ENCODE results near the gene FYCO1. TPM values are rescaled to one million over a fixed set of nuclear protein-coding genes. Genes with fewer than 3 reads are reported as not detected.

The FYCO1 gene
- polyA plus RNA-seq, 2 of the 4 experiments (the other 2 are of a cell fraction), result 3.7 to 4.4 TPM

GRCh38 chr3:45917146-45917898, 78.3 kb downstream of the FYCO1 start:
- ChIA-PET POLR2A (no interaction called here), CTCF (no interaction called here)
- H3K4me3 ChIP-seq, result no peak overlapping the region
- TF ChIP-seq HOXB13 (CRISPR knock-in tag; IDR thresholded peaks at IDR 0.05; ENCODE audit: low read depth), result no peak
- TF ChIP-seq NR3C1 (IDR thresholded peaks at IDR 0.05), result no peak
- TF ChIP-seq MAFK (IDR thresholded peaks at IDR 0.05; ENCODE audit: partially characterized antibody), result no peak
- TF ChIP-seq POLR2AphosphoS2 (conservative IDR thresholded peaks at IDR 0.05; ENCODE audit: low read length), result no peak
- TF ChIP-seq KDM5A (IDR thresholded peaks at IDR 0.05), result no peak
- TF ChIP-seq FOSB (CRISPR knock-in tag; IDR thresholded peaks at IDR 0.05), result no peak
- TF ChIP-seq TP53 (CRISPR knock-in tag; IDR thresholded peaks at IDR 0.05), result no peak
- TF ChIP-seq PHF8 (IDR thresholded peaks at IDR 0.05; ENCODE audit: borderline replicate concordance, low read depth), result no peak
- TF ChIP-seq HEYL (CRISPR knock-in tag; IDR thresholded peaks at IDR 0.05), result no peak
- TF ChIP-seq E2F6 (IDR thresholded peaks at IDR 0.05; ENCODE audit: borderline replicate concordance, low read depth), result no peak
- TF ChIP-seq EP300 (IDR thresholded peaks at IDR 0.05), result no peak
- TF ChIP-seq EHF (CRISPR knock-in tag; IDR thresholded peaks at IDR 0.05), result no peak
- no peak for TF ChIP-seq HOXB5 (CRISPR knock-in tag; IDR thresholded peaks at IDR 0.05)
- no peak for TF ChIP-seq ZSCAN20 (CRISPR knock-in tag; IDR thresholded peaks at IDR 0.05)
- no peak for TF ChIP-seq CEBPB (IDR thresholded peaks at IDR 0.05)
- no peak overlapping the region for H3K4me2 ChIP-seq
- no peak for FAIRE-seq
- 84% methylated on average over 6 of the region's 6 CpGs for WGBS (ENCODE audit: missing lambda C conversion rate)
- no peaks in the 10 kb centered on the region for H3K9me3 ChIP-seq
- no peak for DNase-seq (ENCODE audit: low read depth in 1 of 2, low spot score in 1 of 2)
- H3K27ac ChIP-seq, result no peak overlapping the region
- no peak for ATAC-seq
- no peaks in the 10 kb centered on the region; the same call in 2 of the 3 replicates for H3K4me1 ChIP-seq

GRCh38 chr3:45915518-45916231, 79.9 kb downstream of the FYCO1 start:
- WGBS (ENCODE audit: missing lambda C conversion rate), result 66% methylated on average over 11 of the region's 13 CpGs
- no peak overlapping the region for H3K27ac ChIP-seq
- FAIRE-seq (no peak), ATAC-seq (peak; percentile 61 to 64; a peak in 4 of 6 replicates), DNase-seq (ENCODE audit: low read depth in 1 of 2, low spot score in 1 of 2) (peak; percentile 16 to 44)
- TF ChIP-seq KDM5A (IDR thresholded peaks at IDR 0.05) (no peak), CHD4 (IDR thresholded peaks at IDR 0.05; ENCODE audit: borderline replicate concordance) (no peak), HES2 (IDR thresholded peaks at IDR 0.05) (no peak), JUNB (IDR thresholded peaks at IDR 0.05) (no peak), ATOH8 (CRISPR knock-in tag; IDR thresholded peaks at IDR 0.05; ENCODE audit: low read depth) (no peak), RARB (CRISPR knock-in tag; IDR thresholded peaks at IDR 0.05) (no peak), CEBPB (IDR thresholded peaks at IDR 0.05) (no peak), TP53 (CRISPR knock-in tag; IDR thresholded peaks at IDR 0.05) (no peak), POLR2A (IDR thresholded peaks at IDR 0.05; ENCODE audit: low read length) (no peak), HEYL (CRISPR knock-in tag; IDR thresholded peaks at IDR 0.05) (no peak), HOXB13 (CRISPR knock-in tag; IDR thresholded peaks at IDR 0.05; ENCODE audit: low read depth) (no peak), FOXS1 (CRISPR knock-in tag; IDR thresholded peaks at IDR 0.05) (no peak), RFX5 (IDR thresholded peaks at IDR 0.05) (no peak), ZSCAN20 (CRISPR knock-in tag; IDR thresholded peaks at IDR 0.05) (no peak), SREBF2 (IDR thresholded peaks at IDR 0.05) (no peak), EHF (CRISPR knock-in tag; IDR thresholded peaks at IDR 0.05) (no peak), CHD2 (IDR thresholded peaks at IDR 0.05; ENCODE audit: low read length, partially characterized antibody) (no peak)
- no peaks in the 10 kb centered on the region for H3K9me3 ChIP-seq
- H3K4me2 ChIP-seq, result no peak overlapping the region
- CTCF ChIA-PET, result interaction anchor here (1.1 kb wide), 1 partner anchor 23 kb away, joined by 4 read pairs; no protein-coding TSS in a partner anchor
- POLR2A ChIA-PET, result no interaction called here
- H3K4me1 ChIP-seq, result no peaks in the 10 kb centered on the region; the same call in 2 of the 3 replicates
- H3K4me3 ChIP-seq, result no peak overlapping the region

All from A549 (cell line).